GM21367 (cell line): Measurements from ENCODE around the gene BICC1.

ENCODE experiments used
- ATAC-seq: cut with Tn5 transposase; IDR thresholded peaks from one replicate; pipeline ENCODE4 v1.9.1; 2021; ENCODE audit not compliant: unreplicated experiment

The BICC1 gene

GRCh38 chr10:58696736-58697135 is 184.1 kb downstream of the BICC1 start:
- ATAC-seq: no peak

GRCh38 chr10:58697691-58698090 is 185.0 kb downstream of the BICC1 start:
- no peak for ATAC-seq

GRCh38 chr10:58698777-58699356 is 186.2 kb downstream of the BICC1 start:
- ATAC-seq: no peak

- ATAC-seq: no peak
These were observed 187.9 kb downstream of the BICC1 start for GRCh38 chr10:58700591-58700990.

GRCh38 chr10:58701405-58702135 is 188.9 kb downstream of the BICC1 start:
- ATAC-seq: no peak

- ATAC-seq: no peak
These were observed 191.6 kb downstream of the BICC1 start for GRCh38 chr10:58704226-58704625.

- no peak for ATAC-seq
These were observed 192.0 kb downstream of the BICC1 start for GRCh38 chr10:58704671-58705141.

GRCh38 chr10:58706836-58707235 is 194.2 kb downstream of the BICC1 start:
- ATAC-seq: no peak

- ATAC-seq: no peak
These were observed 199.5 kb downstream of the BICC1 start for GRCh38 chr10:58712141-58712540.

GRCh38 chr10:58712982-58713381 is 200.3 kb downstream of the BICC1 start:
- no peak for ATAC-seq

GRCh38 chr10:58714409-58714808 is 201.7 kb downstream of the BICC1 start:
- no peak for ATAC-seq

GRCh38 chr10:58715061-58715460 is 202.4 kb downstream of the BICC1 start:
- ATAC-seq: no peak

GRCh38 chr10:58718596-58718995 is 205.9 kb downstream of the BICC1 start:
- ATAC-seq: no peak

GRCh38 chr10:58721601-58722281 is 209.1 kb downstream of the BICC1 start:
- ATAC-seq: no peak

GRCh38 chr10:58723186-58723585 is 210.5 kb downstream of the BICC1 start:
- no peak for ATAC-seq

- ATAC-seq: no peak
These were observed 211.3 kb downstream of the BICC1 start for GRCh38 chr10:58723966-58724365.

- no peak for ATAC-seq
These were observed 212.1 kb downstream of the BICC1 start for GRCh38 chr10:58724781-58725180.

GRCh38 chr10:58725901-58726300 is 213.2 kb downstream of the BICC1 start:
- ATAC-seq: no peak

- ATAC-seq: no peak
These were observed 215.0 kb downstream of the BICC1 start for GRCh38 chr10:58727633-58728032.

- ATAC-seq: no peak
These were observed 218.6 kb downstream of the BICC1 start for GRCh38 chr10:58731276-58731675.

- no peak for ATAC-seq
These were observed 220.8 kb downstream of the BICC1 start for GRCh38 chr10:58733436-58733835.

GRCh38 chr10:58734116-58734515 is 221.4 kb downstream of the BICC1 start:
- ATAC-seq: no peak
